Activated T-helper 2 cell treated with anti-CD3 and anti-CD28 coated beads, Interferon-gamma antibody, Interleukin-2, Interleukin-4, amounts not matched to agents 10 μg/mL and 5 μg/mL and 100 μg/mL, durations not matched to agents 14 hours and 24 hours and 36 hours (primary cell): ENCODE measurements around the gene DNAJC12. TPM values are rescaled to one million over a fixed set of nuclear protein-coding genes. Genes with fewer than 3 reads are reported as not detected.
"Not testable (repeated sequence)": the region's sequence is repeated elsewhere in the genome, so short reads cannot be mapped to it uniquely, and the experiment has no call there.

Experiments used
- DNase-seq: peaks from one replicate; pipeline ENCODE4 v3.0.0; 2021; ENCODE audit warnings: low spot score
- H3K27ac Mint-ChIP-seq: one replicate; pipeline ENCODE4 v1.8.0; 2021; ENCODE audit warnings: mixed read lengths
- H3K27me3 Mint-ChIP-seq: one replicate; pipeline ENCODE4 v1.8.0; 2021; ENCODE audit warnings: low read depth, mixed read lengths
- H3K36me3 Mint-ChIP-seq: one replicate; pipeline ENCODE4 v1.8.0; 2021; ENCODE audit warnings: low read depth, mixed read lengths
- H3K4me1 Mint-ChIP-seq: one replicate; pipeline ENCODE4 v1.8.0; 2021; ENCODE audit warnings: low read depth, mixed read lengths
- H3K4me3 Mint-ChIP-seq: one replicate; pipeline ENCODE4 v1.8.0; 2021; ENCODE audit warnings: low read depth, mild to moderate bottlenecking, moderate library complexity, mixed read lengths
- H3K9me3 Mint-ChIP-seq: one replicate; pipeline ENCODE4 v1.8.0; 2021; ENCODE audit warnings: mixed read lengths
- intact Hi-C: fragments of 100-400 bp; cut with micrococcal nuclease; formaldehyde crosslinking; loops from one replicate; pipeline ENCODE4 v1.15.1; 2023
- total RNA-seq: library from RNA; stranded (reverse); gene quantifications from 2 replicates; pipeline ENCODE4 v1.2.3, GENCODE V29; 2022

DNAJC12 gene
- total RNA-seq, result 11.0 and 12.6 TPM in 2 replicates

DNA sequence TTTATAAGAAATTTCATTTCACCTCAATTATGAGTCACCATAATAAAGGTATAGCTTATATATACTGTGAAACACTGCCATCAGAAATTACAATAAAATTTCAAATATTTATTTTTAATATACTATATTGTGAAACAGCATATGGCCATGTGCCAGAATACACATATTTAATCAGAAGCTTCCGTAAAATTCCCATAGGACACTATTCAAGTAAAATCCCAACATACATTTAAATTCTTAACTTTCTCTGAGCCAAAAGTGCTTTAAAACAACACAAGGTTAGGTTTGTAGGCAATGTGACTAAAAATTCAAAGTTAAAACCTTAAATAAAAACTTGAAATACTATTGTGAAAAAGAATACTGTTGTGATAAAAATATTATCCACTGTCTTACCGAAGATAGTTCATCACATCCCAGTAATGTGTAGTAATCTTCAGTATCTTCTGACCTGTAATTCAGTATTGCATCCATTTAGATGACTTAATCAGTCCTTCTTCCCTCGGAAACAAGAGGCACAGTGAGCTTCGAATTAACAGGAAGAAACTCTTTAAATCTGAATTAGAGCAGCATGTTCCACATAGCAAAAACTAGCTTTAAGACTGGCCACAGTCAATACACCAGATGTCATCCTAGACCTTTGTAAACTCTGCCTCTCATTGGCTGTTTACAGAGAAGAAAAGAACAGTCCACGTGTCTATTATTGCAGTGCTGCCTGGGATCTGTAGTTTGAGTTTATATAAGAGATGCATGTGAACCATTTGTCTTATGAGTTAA is at the start of gene DNAJC12:
DNAJC12 (minus strand) TSS at position 648 of the 774 bp plus-strand sequence; CDS start at position 471, 177 bp downstream.
- Mint-ChIP-seq H3K36me3 (no peaks in the 10 kb centered on the region), H3K27ac (peak within 1 kb of the TSS; percentile 35), H3K9me3 (peaks cover 4% of the 10 kb centered on the region), H3K4me1 (peaks cover 10% of the 10 kb centered on the region), H3K4me3 (peak within 1 kb of the TSS; percentile 71), H3K27me3 (no peaks in the 10 kb centered on the region)
- no peak for DNase-seq
- intact Hi-C loops, result no loop called here

DNA sequence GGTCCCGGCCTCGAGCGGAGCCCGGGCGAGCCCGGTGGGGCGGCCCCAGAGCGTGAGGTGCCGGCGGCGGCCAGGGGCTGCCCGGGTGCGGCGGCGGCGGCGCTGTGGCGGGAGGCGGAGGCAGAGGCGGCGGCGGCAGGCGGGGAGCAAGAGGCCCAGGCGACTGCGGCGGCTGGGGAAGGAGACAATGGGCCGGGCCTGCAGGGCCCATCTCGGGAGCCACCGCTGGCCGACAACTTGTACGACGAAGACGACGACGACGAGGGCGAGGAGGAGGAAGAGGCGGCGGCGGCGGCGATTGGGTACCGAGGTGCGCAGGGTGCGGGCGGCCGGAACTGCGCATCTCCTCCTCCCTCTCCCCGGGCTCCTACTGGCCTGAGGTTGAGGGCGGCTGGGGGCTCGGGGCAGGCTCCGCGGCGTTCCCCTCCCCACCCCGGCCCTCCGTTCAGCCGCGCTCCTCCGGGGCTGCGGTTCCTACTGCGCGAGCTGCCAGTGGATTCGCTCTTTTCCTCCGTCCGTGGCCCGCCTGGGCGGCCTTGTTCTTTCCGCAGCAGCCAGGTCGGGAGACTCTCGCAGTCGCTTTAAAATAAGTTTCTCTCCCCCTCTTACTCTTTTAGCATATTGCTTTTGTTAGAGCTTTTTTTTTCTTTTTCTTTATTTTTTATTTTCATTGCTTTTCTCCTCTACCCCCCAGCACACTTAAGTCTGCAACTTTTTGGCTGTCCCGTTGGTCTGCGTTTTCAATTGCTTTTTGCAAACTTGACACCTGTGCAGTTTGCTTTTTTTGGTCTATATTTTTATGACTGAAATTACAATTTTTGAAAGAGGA is 47.1 kb upstream of the DNAJC12 start:
- DNase-seq, result peak; percentile 79
- Mint-ChIP-seq H3K4me1 (peaks cover 19% of the 10 kb centered on the region), H3K4me3 (peak overlapping the region; percentile 91), H3K27me3 (peaks cover 2% of the 10 kb centered on the region), H3K9me3 (no peaks in the 10 kb centered on the region), H3K36me3 (peaks cover 33% of the 10 kb centered on the region), H3K27ac (peak overlapping the region; percentile 84)
- intact Hi-C loops, result loop anchor here (1.0 to 2.0 kb wide), 5 partner anchors 36 to 446 kb away; partner anchors contain the start of gene HERC4

DNA sequence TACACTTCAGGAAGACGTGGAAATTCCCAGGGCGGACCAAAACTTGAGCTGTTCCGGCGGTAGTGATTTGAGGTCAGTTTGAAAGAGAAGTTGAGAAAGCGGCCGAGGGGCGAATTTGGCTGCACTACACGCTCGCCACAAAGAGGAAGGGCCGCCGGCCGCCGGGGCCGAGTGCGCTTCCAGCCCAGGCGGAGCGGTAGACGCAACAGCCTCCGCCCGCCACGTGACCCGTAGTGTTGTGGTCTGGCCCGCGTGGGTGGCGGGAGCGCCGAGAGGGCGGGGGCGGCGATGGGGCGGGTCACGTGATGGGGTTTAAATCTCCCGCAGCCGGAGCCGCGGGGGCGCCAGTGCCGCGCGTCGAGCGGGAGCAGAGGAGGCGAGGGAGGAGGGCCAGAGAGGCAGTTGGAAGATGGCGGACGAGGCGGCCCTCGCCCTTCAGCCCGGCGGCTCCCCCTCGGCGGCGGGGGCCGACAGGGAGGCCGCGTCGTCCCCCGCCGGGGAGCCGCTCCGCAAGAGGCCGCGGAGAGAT is 46.4 kb upstream of the DNAJC12 start, which contains the start of gene SIRT1:
SIRT1 (plus strand) TSS at position 344 of the 529 bp plus-strand sequence; CDS start at position 410, 66 bp downstream.
- Mint-ChIP-seq H3K27me3 (peaks cover 2% of the 10 kb centered on the region), H3K4me3 (peak within 1 kb of the TSS; percentile 91), H3K36me3 (peaks cover 29% of the 10 kb centered on the region), H3K9me3 (no peaks in the 10 kb centered on the region), H3K27ac (peak within 1 kb of the TSS; percentile 97), H3K4me1 (peaks cover 19% of the 10 kb centered on the region)
- peak; percentile 93 for DNase-seq
- intact Hi-C loops, result loop anchor here (1.0 to 2.0 kb wide), 5 partner anchors 35 to 446 kb away; partner anchors contain the start of gene HERC4

DNA sequence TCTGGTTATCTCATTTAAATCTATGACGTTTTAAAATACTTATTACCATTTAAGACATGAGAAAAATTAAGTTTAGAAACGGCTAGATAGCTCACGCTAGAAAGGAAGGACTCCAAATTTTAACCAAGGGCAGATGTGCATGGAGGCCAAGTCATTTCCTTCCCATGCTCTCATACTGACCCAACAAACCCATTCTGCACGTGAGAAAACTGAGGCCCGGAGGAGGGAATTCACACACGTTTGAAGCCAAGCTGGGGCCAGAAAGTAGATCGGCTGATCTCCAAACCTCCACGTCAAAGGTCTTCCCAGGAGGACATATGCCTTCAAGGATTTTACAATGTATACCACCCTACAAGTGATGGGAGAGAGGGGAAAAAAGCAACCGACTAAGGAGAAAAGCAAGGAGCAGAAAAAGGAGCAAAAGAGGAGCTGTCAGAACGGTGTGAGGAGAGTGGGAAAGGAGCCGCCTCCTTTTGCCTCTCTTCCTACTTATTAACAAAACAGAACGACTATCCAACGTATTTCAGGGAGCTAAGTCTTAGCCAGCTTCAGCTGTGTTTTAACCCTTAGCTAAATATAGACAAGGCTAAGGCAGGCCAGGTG is 45.8 kb upstream of the DNAJC12 start:
- intact Hi-C loops, result loop anchor here (1.0 to 2.0 kb wide), 5 partner anchors 35 to 447 kb away; partner anchors contain the start of gene HERC4

DNA sequence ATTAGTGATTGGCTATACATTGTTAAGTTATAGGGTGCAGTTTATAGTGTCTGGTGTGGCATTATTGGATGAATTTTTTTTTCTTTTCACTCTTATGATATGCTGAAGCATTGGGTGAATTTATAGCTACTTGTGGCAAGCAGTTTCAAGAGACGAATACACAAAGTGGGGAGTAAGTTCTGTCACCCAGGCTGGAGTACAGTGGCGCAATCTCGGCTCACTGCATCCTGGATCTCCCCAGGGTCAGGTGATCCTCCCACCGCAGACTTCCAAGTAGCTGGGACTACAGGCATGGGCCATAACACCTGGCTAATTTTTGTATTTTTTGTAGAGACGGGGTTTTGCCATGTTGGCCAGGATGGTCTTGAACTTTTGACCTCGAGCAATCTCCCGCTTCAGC is 40.1 kb upstream of the DNAJC12 start:
- DNase-seq, result no peak
- no peak overlapping the region for H3K4me3 Mint-ChIP-seq
- no peaks in the 10 kb centered on the region for H3K9me3 Mint-ChIP-seq
- H3K4me1 Mint-ChIP-seq, result no peaks in the 10 kb centered on the region
- H3K27ac Mint-ChIP-seq, result no peak overlapping the region
- peaks cover 2% of the 10 kb centered on the region for H3K27me3 Mint-ChIP-seq
- H3K36me3 Mint-ChIP-seq, result no peaks in the 10 kb centered on the region
- intact Hi-C loops, result no loop called here

More for the DNA sequence above, 45.8 kb upstream of the DNAJC12 start:
- H3K27ac Mint-ChIP-seq, result peak overlapping the region; percentile 97
- H3K4me3 Mint-ChIP-seq, result peak overlapping the region; percentile 91
- no peaks in the 10 kb centered on the region for H3K9me3 Mint-ChIP-seq
- H3K27me3 Mint-ChIP-seq, result peaks cover 2% of the 10 kb centered on the region
- no peak for DNase-seq
- peaks cover 19% of the 10 kb centered on the region for H3K4me1 Mint-ChIP-seq
- H3K36me3 Mint-ChIP-seq, result peaks cover 24% of the 10 kb centered on the region

DNA sequence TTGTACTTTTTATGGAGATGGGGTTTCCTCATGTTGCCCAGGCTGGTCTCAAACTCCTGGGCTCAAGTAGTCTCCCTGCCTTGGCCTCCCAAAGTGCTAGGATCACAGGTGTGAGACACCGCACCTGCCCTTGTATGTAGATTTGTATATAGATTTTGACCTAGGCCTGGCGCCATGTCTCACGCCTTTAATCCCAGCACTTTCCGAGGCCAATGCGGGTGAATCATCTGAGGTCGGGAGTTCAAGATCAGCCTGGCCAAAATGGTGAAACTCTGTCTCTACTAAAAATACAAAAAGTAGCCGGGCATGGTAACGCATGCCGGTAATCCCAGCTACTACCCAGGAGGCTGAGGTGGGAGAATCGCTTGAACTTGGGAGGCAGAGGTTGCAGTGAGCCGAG is 39.4 kb upstream of the DNAJC12 start:
- H3K9me3 Mint-ChIP-seq, H3K27me3 Mint-ChIP-seq, DNase-seq, H3K4me3 Mint-ChIP-seq, H3K27ac Mint-ChIP-seq, intact Hi-C loops, H3K36me3 Mint-ChIP-seq, H3K4me1 Mint-ChIP-seq: not testable (repeated sequence)

DNA sequence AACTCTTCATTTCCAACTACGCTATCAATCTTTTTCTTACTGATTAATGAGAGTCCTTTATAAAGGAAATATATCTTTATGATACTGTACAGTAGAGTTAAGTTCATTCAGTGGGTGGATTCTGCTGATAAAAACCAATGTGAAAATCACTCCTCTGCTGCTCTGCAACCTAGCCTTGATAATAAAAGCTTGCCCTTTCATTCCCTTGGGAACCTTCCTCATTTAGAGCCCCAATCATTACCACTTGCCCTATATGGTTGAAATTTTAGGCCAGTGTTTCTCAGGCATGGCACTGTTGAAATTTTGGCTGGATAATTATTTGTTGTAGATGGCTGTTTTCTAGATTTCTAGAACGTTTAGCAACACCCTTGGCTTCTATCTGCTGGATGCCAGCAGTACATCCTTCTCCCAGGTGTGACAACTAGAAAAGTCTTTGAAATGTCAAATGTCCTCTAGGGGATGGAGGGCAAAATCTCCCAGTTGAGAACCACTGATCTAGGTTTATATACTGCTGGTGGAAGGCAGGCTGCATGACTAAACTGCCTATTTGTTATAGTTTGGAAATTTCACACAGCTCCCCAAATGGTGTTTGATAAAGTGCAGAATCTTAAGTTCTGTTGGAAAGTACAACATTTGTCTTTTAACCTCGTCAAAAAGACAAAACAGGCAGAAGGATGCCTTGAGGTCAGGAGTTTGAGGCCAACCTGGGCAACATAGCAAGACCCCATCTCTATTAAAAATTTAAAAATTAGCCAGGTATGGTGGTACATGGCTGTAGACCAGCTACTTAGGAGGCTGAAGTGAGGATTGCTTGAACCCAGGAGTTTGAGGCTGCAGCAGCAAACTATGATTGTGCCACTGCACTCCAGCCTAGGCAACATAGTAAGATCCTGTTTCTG is 37.6 kb upstream of the DNAJC12 start:
- intact Hi-C loops, result no loop called here
- no peak overlapping the region for H3K4me3 Mint-ChIP-seq

DNA sequence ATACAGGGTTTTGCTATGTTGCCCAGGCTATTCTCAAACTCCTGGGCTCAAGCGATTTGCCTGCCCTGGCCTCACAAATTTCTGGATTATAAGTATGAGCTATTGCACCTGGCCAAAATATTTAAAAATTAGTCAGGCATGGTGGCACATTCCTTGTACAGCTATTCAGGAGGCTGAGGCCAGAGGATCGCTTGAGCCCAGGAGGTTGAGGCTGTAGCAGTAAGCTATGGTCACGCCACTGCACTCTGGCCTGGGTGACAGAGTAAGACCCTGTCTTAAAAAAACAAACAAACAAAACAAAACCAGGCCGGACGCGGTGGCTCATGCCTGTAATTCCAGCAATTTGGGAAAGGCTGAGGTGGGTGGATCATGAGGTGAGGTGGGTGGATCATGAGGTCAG is 32.0 kb upstream of the DNAJC12 start:
- H3K9me3 Mint-ChIP-seq, result no peaks in the 10 kb centered on the region
- no peaks in the 10 kb centered on the region for H3K36me3 Mint-ChIP-seq
- intact Hi-C loops, result no loop called here
- H3K27me3 Mint-ChIP-seq, result no peaks in the 10 kb centered on the region
- H3K4me1 Mint-ChIP-seq, result no peaks in the 10 kb centered on the region
- H3K4me3 Mint-ChIP-seq, result no peak overlapping the region
- H3K27ac Mint-ChIP-seq, result no peak overlapping the region
- DNase-seq, result no peak

More for the DNA sequence above, 37.6 kb upstream of the DNAJC12 start:
- no peaks in the 10 kb centered on the region for H3K4me1 Mint-ChIP-seq
- H3K27me3 Mint-ChIP-seq, result no peaks in the 10 kb centered on the region
- no peak for DNase-seq
- no peaks in the 10 kb centered on the region for H3K9me3 Mint-ChIP-seq
- no peaks in the 10 kb centered on the region for H3K36me3 Mint-ChIP-seq
- H3K27ac Mint-ChIP-seq, result no peak overlapping the region

DNA sequence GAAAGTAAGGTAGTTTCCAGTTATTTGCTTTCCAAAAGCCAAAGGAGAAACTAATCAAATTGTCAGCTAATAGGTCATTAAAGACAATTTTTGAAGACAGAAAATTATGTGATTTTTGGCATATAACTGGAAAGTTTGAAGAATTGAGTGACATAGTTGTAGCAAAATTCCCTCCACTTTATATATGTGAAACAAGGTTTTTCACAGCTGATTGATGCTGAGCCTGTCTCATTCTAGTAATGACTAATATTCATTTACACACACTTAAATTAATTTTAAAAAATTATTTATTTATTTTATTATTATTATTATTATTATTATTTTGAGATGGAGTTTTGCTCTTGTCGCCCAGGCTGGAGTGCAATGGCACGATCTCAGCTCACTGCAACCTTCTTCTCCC is 30.1 kb upstream of the DNAJC12 start:
- Mint-ChIP-seq H3K9me3 (no peaks in the 10 kb centered on the region), H3K4me1 (no peaks in the 10 kb centered on the region), H3K27me3 (no peaks in the 10 kb centered on the region), H3K4me3 (no peak overlapping the region), H3K27ac (no peak overlapping the region), H3K36me3 (no peaks in the 10 kb centered on the region)
- DNase-seq, result no peak
- intact Hi-C loops, result no loop called here

DNA sequence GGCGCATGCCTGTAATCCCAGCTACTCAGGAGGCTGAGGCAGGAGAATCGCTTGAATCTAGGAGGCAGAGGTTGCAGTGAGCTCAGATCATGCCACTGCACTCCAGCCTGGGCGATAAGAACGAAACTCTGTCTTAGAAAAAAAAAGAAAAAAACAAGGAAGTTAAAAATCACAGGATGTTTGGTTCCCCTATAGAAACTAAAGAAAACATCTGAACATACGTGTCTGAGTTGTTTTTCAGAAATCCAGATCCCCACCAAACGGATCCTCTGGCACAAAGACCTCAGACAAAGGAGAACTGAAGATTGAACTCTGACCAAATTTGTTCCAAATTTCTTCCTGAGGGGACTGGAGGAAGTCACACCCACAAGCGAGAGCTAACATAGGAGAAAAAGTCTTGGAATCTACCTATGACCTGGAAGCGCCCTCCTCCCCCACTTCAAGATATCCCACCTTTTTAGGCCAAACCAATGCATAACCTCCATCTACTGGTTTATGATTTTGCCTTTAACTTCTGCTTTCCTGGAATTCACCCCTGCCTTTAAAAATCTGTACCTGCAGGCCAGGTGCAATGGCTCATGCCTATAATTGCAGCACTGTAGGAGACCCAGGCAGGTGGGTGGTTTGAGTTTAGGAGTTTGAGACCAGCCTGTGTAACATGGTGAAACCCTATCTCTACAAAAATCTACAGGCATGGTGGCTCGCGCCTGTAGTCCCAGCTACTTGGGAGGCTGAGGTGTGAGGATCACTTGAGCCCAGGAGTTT is 26.8 kb upstream of the DNAJC12 start:
- Mint-ChIP-seq H3K4me3 (no peak overlapping the region), H3K4me1 (no peaks in the 10 kb centered on the region), H3K9me3 (no peaks in the 10 kb centered on the region), H3K27me3 (no peaks in the 10 kb centered on the region), H3K27ac (no peak overlapping the region), H3K36me3 (no peaks in the 10 kb centered on the region)
- intact Hi-C loops, result no loop called here
- no peak for DNase-seq

DNA sequence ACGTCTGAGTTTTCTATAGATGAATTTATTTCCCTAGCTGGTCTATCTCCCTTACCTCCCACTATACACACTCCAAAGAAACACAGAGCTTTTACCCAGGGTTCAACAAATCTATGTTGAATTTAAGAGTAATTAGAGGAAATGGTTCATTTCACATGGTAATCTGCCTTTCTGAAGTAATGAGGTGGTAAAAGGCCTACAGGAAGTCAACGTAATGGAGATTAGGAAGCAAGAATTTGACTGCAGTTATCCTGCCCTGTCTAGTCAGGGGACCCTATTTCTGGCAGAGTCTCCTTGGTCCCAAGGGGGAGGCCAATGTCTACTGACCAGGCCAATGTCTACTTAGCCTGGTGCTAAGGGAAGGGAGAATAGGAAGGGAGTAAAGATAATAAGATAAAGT is 25.1 kb upstream of the DNAJC12 start:
- DNase-seq, result no peak
- Mint-ChIP-seq H3K9me3 (no peaks in the 10 kb centered on the region), H3K36me3 (no peaks in the 10 kb centered on the region), H3K4me3 (no peak overlapping the region), H3K27me3 (no peaks in the 10 kb centered on the region), H3K27ac (no peak overlapping the region), H3K4me1 (no peaks in the 10 kb centered on the region)
- intact Hi-C loops, result no loop called here
